Glutamatergic neuron (in vitro differentiated cells): ENCODE data around the gene CSNK1D. TPM values are rescaled to one million over a fixed set of nuclear protein-coding genes. Genes with fewer than 3 reads are reported as not detected.

ENCODE experiments used
- DNase-seq: peaks from one replicate; pipeline ENCODE4 v3.0.0; 2022
- H3K27ac Mint-ChIP-seq: one replicate; pipeline ENCODE4 v1.8.0; 2020; ENCODE audit warnings: mild to moderate bottlenecking, mixed read lengths, inconsistent platforms; ENCODE audit not compliant: unreplicated experiment
- H3K27me3 Mint-ChIP-seq: one replicate; pipeline ENCODE4 v1.8.0; 2020; ENCODE audit warnings: mild to moderate bottlenecking, moderate library complexity, mixed read lengths, inconsistent platforms; ENCODE audit not compliant: unreplicated experiment
- H3K36me3 Mint-ChIP-seq: one replicate; pipeline ENCODE4 v1.8.0; 2020; ENCODE audit warnings: mild to moderate bottlenecking, mixed read lengths, inconsistent platforms; ENCODE audit not compliant: unreplicated experiment
- H3K4me1 Mint-ChIP-seq: one replicate; pipeline ENCODE4 v1.8.0; 2020; ENCODE audit warnings: mild to moderate bottlenecking, low read depth, mixed read lengths, inconsistent platforms; ENCODE audit not compliant: unreplicated experiment
- H3K4me3 Mint-ChIP-seq: one replicate; pipeline ENCODE4 v1.8.0; 2020; ENCODE audit warnings: mild to moderate bottlenecking, mixed read lengths, inconsistent platforms; ENCODE audit not compliant: unreplicated experiment
- H3K9me3 Mint-ChIP-seq: one replicate; pipeline ENCODE4 v1.8.0; 2020; ENCODE audit warnings: mild to moderate bottlenecking, moderate library complexity, mixed read lengths, inconsistent platforms; ENCODE audit not compliant: unreplicated experiment
- CTCF ChIP-seq: fragments of 200-600 bp; sonication (generic); IDR thresholded peaks from one replicate; pipeline ENCODE4 v1.5.0; 2021; ENCODE audit not compliant: partially characterized antibody, unreplicated experiment
- total RNA-seq: library from RNA; stranded (reverse); fragmentation: NEBNext Ultra II Directional; extraction: Animal tissue kit (Norgen Biotek cat#: 25700); gene quantifications from one replicate; pipeline ENCODE4 v1.2.1, GENCODE V29; 2021; ENCODE audit not compliant: unreplicated experiment

Gene CSNK1D
- total RNA-seq, 1 donor from 2014 or later: 211 TPM

- no peak overlapping the region for H3K4me3 Mint-ChIP-seq
- DNase-seq: peak; percentile 23
- H3K9me3 Mint-ChIP-seq: peaks cover 5% of the 10 kb centered on the region
- peaks cover 2% of the 10 kb centered on the region for H3K27me3 Mint-ChIP-seq
- no peak overlapping the region for H3K27ac Mint-ChIP-seq
- peaks cover 8% of the 10 kb centered on the region for H3K4me1 Mint-ChIP-seq
- TF ChIP-seq CTCF: no peak
- H3K36me3 Mint-ChIP-seq: no peaks in the 10 kb centered on the region
Observed at GRCh38 chr17:82302991-82303943, 29.8 kb upstream of the CSNK1D start.

GRCh38 chr17:82302568-82302963 lies 29.1 kb upstream of the CSNK1D start:
- H3K4me1 Mint-ChIP-seq: peaks cover 8% of the 10 kb centered on the region
- no peak overlapping the region for H3K4me3 Mint-ChIP-seq
- H3K27ac Mint-ChIP-seq: no peak overlapping the region
- TF ChIP-seq CTCF: no peak
- DNase-seq: no peak
- peaks cover 5% of the 10 kb centered on the region for H3K9me3 Mint-ChIP-seq
- H3K27me3 Mint-ChIP-seq: peaks cover 2% of the 10 kb centered on the region
- H3K36me3 Mint-ChIP-seq: no peaks in the 10 kb centered on the region

- Mint-ChIP-seq H3K27me3 (peaks cover 2% of the 10 kb centered on the region), H3K27ac (no peak overlapping the region), H3K9me3 (peaks cover 5% of the 10 kb centered on the region), H3K4me1 (peaks cover 8% of the 10 kb centered on the region), H3K4me3 (no peak overlapping the region), H3K36me3 (no peaks in the 10 kb centered on the region)
- no peak for TF ChIP-seq CTCF
- peak; percentile 16 for DNase-seq
Observed at GRCh38 chr17:82301916-82302567, 28.5 kb upstream of the CSNK1D start.

- H3K4me3 Mint-ChIP-seq: no peak overlapping the region
- peaks cover 8% of the 10 kb centered on the region for H3K4me1 Mint-ChIP-seq
- no peak overlapping the region for H3K27ac Mint-ChIP-seq
- peaks cover 2% of the 10 kb centered on the region for H3K27me3 Mint-ChIP-seq
- H3K9me3 Mint-ChIP-seq: peaks cover 3% of the 10 kb centered on the region
- no peaks in the 10 kb centered on the region for H3K36me3 Mint-ChIP-seq
- DNase-seq: peak; percentile 12
- no peak for TF ChIP-seq CTCF
Observed at GRCh38 chr17:82301300-82301915, 27.9 kb upstream of the CSNK1D start.
